CD14-positive monocyte (primary cell): Measurements from ENCODE around the gene ATXN7L1. TPM values are rescaled to one million over a fixed set of nuclear protein-coding genes. Genes with fewer than 3 reads are reported as not detected.
A peak's percentile ranks its signal among the peaks of the same experiment; 100 is the strongest.

ENCODE experiments used
- DNase-seq, 3 donors: peaks; one replicate each; pipeline ENCODE4 v3.0.0-alpha.2; 2011 to 2022
- H2AFZ ChIP-seq: 2 replicates; pipeline ENCODE4 v1.6.0; 2012; ENCODE audit warnings: mild to moderate bottlenecking, low read depth, low read length, inconsistent platforms; ENCODE audit not compliant: insufficient read depth, poor library complexity, severe bottlenecking
- H3K27ac ChIP-seq, 2 donors: 1 replicate in 1 of 2; 2 replicates in 1 of 2; pipeline ENCODE4 v1.5.1; 2012 to 2013; ENCODE audit warnings: low read length in 2 of 2, control low read depth in 1 of 2, inconsistent platforms in 1 of 2, low read depth in 1 of 2, mild to moderate bottlenecking in 1 of 2
- H3K27me3 ChIP-seq, 2 donors: one replicate each; pipeline versions ENCODE4 v1.6.0 to v1.6.1; 2011 to 2013; ENCODE audit warnings: low read length in 2 of 2; ENCODE audit not compliant: control insufficient read depth in 2 of 2, insufficient read depth in 2 of 2
- H3K36me3 ChIP-seq, 2 donors: replicated peaks in 1 of 2; 1 replicate in 1 of 2; 2 replicates in 1 of 2; pipeline versions ENCODE4 v1.5.1 to v1.6.1; 2012 to 2013; ENCODE audit warnings: low read length in 2 of 2, control low read depth in 1 of 2, inconsistent platforms in 1 of 2, mild to moderate bottlenecking in 1 of 2; ENCODE audit not compliant: insufficient read depth in 2 of 2, control insufficient read depth in 1 of 2
- H3K4me1 ChIP-seq, 2 donors: 1 replicate in 1 of 2; 2 replicates in 1 of 2; pipeline versions ENCODE4 v1.5.1 to v1.6.1; 2012 to 2013; ENCODE audit warnings: low read length in 2 of 2, control low read depth in 1 of 2, inconsistent platforms in 1 of 2, mild to moderate bottlenecking in 1 of 2, moderate library complexity in 1 of 2; ENCODE audit not compliant: insufficient read depth in 2 of 2, control insufficient read depth in 1 of 2
- H3K4me2 ChIP-seq: replicated peaks from 2 replicates; pipeline ENCODE3; 2012; ENCODE audit warnings: low read length, moderate library complexity, mild to moderate bottlenecking; ENCODE audit not compliant: poor library complexity, severe bottlenecking; ENCODE audit errors: extremely low read depth
- H3K4me3 ChIP-seq, 3 experiments: fragments of 200-600 bp in 1 of 3; sonication (generic) in 1 of 3; replicated peaks in 1 of 3; 1 replicate in 2 of 3; 2 replicates in 1 of 3; pipeline ENCODE4 v1.5.1; 2011 to 2013; ENCODE audit warnings: low read length in 3 of 3, mild to moderate bottlenecking in 3 of 3, control low read depth in 2 of 3, low read depth in 2 of 3, inconsistent platforms in 1 of 3, moderate library complexity in 1 of 3
- H3K79me2 ChIP-seq: 2 replicates; pipeline ENCODE4 v1.6.0; 2012; ENCODE audit warnings: mild to moderate bottlenecking, control low read depth, inconsistent platforms, low read length, moderate library complexity; ENCODE audit not compliant: insufficient read depth
- H3K9ac ChIP-seq: 2 replicates; pipeline ENCODE4 v1.6.0; 2017; ENCODE audit warnings: low read length, mild to moderate bottlenecking; ENCODE audit not compliant: insufficient read depth, poor library complexity, severe bottlenecking
- H3K9me3 ChIP-seq, 2 donors: replicated peaks in 1 of 2; 1 replicate in 1 of 2; 2 replicates in 1 of 2; pipeline versions ENCODE4 v1.5.1 to v1.6.1; 2012 to 2013; ENCODE audit warnings: low read length in 2 of 2, control low read depth in 1 of 2; ENCODE audit not compliant: control insufficient read depth in 1 of 2, insufficient read depth in 1 of 2
- H4K20me1 ChIP-seq: 2 replicates; pipeline ENCODE4 v1.6.0; 2012; ENCODE audit warnings: mild to moderate bottlenecking, low read length, control low read depth, moderate library complexity; ENCODE audit not compliant: insufficient read depth
- H3K27ac Mint-ChIP-seq, 7 donors: one replicate each; pipeline ENCODE4 v1.8.0; 2020; ENCODE audit warnings: mild to moderate bottlenecking in 7 of 7, mixed read lengths in 7 of 7, moderate library complexity in 6 of 7, inconsistent platforms in 2 of 7
- H3K27me3 Mint-ChIP-seq, 3 donors: one replicate each; pipeline ENCODE4 v1.8.0; 2021 to 2022; ENCODE audit warnings: low read depth in 3 of 3, mild to moderate bottlenecking in 3 of 3, mixed read lengths in 3 of 3, moderate library complexity in 3 of 3, inconsistent platforms in 1 of 3
- H3K36me3 Mint-ChIP-seq, 2 donors: one replicate each; pipeline ENCODE4 v1.8.0; 2020; ENCODE audit warnings: mixed read lengths in 2 of 2, inconsistent platforms in 1 of 2, mild to moderate bottlenecking in 1 of 2
- H3K4me1 Mint-ChIP-seq: one replicate; pipeline ENCODE4 v1.8.0; 2020; ENCODE audit warnings: mild to moderate bottlenecking, mixed read lengths
- H3K4me3 Mint-ChIP-seq, 2 donors: one replicate each; pipeline ENCODE4 v1.8.0; 2020; ENCODE audit warnings: mild to moderate bottlenecking in 2 of 2, mixed read lengths in 2 of 2, moderate library complexity in 1 of 2
- H3K9me3 Mint-ChIP-seq, 7 donors: one replicate each; pipeline ENCODE4 v1.8.0; 2020 to 2022; ENCODE audit warnings: mixed read lengths in 7 of 7, mild to moderate bottlenecking in 6 of 7, moderate library complexity in 6 of 7, inconsistent platforms in 2 of 7
- WGBS: methylation state at CpG from one replicate; pipeline ENCODE4 v1.1.5; 2013; ENCODE audit warnings: missing lambda C conversion rate; ENCODE audit not compliant: insufficient coverage; 5-methylcytosine and 5-hydroxymethylcytosine counted together
- intact Hi-C, 2 donors: fragments of 100-400 bp; cut with micrococcal nuclease; formaldehyde crosslinking; loops; one replicate each; pipeline versions ENCODE4 v1.15.0 to v1.15.1; 2023
- polyA plus RNA-seq, 3 donors: library from polyadenylated mRNA; depleted of rRNA in 1 of 3; unstranded in 2 of 3; stranded (reverse) in 1 of 3; fragments of 300-500 nt in 2 of 3; fragments of >200 nt in 1 of 3; fragmentation: Illumina TruSeq in 2 of 3; gene quantifications; 1 replicate in 2 of 3; 2 replicates in 1 of 3; pipeline ENCODE4 v1.2.3, GENCODE V29; 2012 to 2021
- TF ChIP-seq, protein P1 (sequence below): fragments of 200-600 bp; IDR thresholded peaks from one replicate; pipeline ENCODE4 v1.8.0; 2022; ENCODE audit warnings: antibody characterized with exemption, mild to moderate bottlenecking

ATXN7L1 gene
- polyA plus RNA-seq, 3 donors, result 4.5 to 12.2 (median 11.2) TPM

- peaks cover 1 to 8% (median 2%) of the 10 kb centered on the region in 3 donors for H3K27me3 Mint-ChIP-seq
- no peaks in the 10 kb centered on the region for H3K9me3 ChIP-seq
- TF ChIP-seq, protein P1, sequence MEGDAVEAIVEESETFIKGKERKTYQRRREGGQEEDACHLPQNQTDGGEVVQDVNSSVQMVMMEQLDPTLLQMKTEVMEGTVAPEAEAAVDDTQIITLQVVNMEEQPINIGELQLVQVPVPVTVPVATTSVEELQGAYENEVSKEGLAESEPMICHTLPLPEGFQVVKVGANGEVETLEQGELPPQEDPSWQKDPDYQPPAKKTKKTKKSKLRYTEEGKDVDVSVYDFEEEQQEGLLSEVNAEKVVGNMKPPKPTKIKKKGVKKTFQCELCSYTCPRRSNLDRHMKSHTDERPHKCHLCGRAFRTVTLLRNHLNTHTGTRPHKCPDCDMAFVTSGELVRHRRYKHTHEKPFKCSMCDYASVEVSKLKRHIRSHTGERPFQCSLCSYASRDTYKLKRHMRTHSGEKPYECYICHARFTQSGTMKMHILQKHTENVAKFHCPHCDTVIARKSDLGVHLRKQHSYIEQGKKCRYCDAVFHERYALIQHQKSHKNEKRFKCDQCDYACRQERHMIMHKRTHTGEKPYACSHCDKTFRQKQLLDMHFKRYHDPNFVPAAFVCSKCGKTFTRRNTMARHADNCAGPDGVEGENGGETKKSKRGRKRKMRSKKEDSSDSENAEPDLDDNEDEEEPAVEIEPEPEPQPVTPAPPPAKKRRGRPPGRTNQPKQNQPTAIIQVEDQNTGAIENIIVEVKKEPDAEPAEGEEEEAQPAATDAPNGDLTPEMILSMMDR, result no peak
- no peaks in the 10 kb centered on the region for H4K20me1 ChIP-seq
- intact Hi-C loops, result no loop called here
- H3K4me3 ChIP-seq, result no peak overlapping the region
- WGBS, result no CpG with 5 or more reads among the region's 2 CpGs
- peaks cover 0 to 10% (median 3%) of the 10 kb centered on the region in 7 donors for H3K9me3 Mint-ChIP-seq
- DNase-seq, result no peak
- H3K4me1 ChIP-seq, result no peaks in the 10 kb centered on the region
- H3K4me3 Mint-ChIP-seq, result no peak overlapping the region
- H3K4me2 ChIP-seq, result no peak overlapping the region
- no peaks in the 10 kb centered on the region for H3K79me2 ChIP-seq
- no peak overlapping the region for H3K27ac ChIP-seq
- no peak overlapping the region for H3K27ac Mint-ChIP-seq
- no peaks in the 10 kb centered on the region for H3K36me3 Mint-ChIP-seq
- H2AFZ ChIP-seq, result no peak overlapping the region
- H3K36me3 ChIP-seq, result no peaks in the 10 kb centered on the region
- no peak overlapping the region for H3K9ac ChIP-seq
- no peaks in the 10 kb centered on the region for H3K27me3 ChIP-seq
- H3K4me1 Mint-ChIP-seq, result no peaks in the 10 kb centered on the region
Measured at GRCh38 chr7:105917659-105918058, 41.3 kb upstream of the ATXN7L1 start.

DNA sequence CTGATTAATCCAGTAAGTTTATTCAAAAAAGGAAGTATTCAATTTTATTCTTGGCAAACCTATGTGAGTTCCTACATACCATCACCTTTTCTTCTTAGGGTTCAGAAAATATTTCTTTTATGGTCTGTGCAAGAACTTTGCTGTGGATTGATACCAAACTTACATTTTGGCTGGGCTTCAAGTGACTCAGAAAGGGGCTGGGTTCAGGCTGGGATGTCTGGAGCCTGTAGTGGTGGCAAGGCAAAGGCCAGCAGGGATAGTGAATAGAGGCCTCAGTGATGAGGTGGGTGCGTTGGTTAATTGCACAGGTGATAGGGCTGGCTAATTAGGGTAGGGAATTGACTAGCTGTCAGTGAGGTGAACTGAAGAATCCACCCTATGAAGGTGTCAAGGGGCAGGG, 40.2 kb upstream of the ATXN7L1 start:
- H3K9ac ChIP-seq, result no peak overlapping the region
- H4K20me1 ChIP-seq, result no peaks in the 10 kb centered on the region
- no peak overlapping the region for H3K27ac ChIP-seq
- H2AFZ ChIP-seq, result no peak overlapping the region
- H3K27me3 ChIP-seq, result no peaks in the 10 kb centered on the region
- peak overlapping the region in 1 of 7 donors; percentile 4 for H3K27ac Mint-ChIP-seq
- WGBS, result 92% methylated on average over 1 of the region's 1 CpG
- intact Hi-C loops, result no loop called here
- H3K79me2 ChIP-seq, result no peaks in the 10 kb centered on the region
- no peaks in the 10 kb centered on the region for H3K9me3 ChIP-seq
- no peak overlapping the region for H3K4me3 Mint-ChIP-seq
- peaks cover 0 to 9% (median 3%) of the 10 kb centered on the region in 7 donors for H3K9me3 Mint-ChIP-seq
- H3K4me3 ChIP-seq, result no peak overlapping the region
- no peak overlapping the region for H3K4me2 ChIP-seq
- H3K4me1 ChIP-seq, result no peaks in the 10 kb centered on the region
- no peaks in the 10 kb centered on the region for H3K4me1 Mint-ChIP-seq
- H3K36me3 ChIP-seq, result no peaks in the 10 kb centered on the region
- DNase-seq, result no peak
- TF ChIP-seq, protein P1, result no peak
- peaks cover 1 to 5% (median 2%) of the 10 kb centered on the region in 3 donors for H3K27me3 Mint-ChIP-seq
- H3K36me3 Mint-ChIP-seq, result no peaks in the 10 kb centered on the region
